CD14-positive monocyte (primary cell): ENCODE data around the gene SPEM1. TPM values are rescaled to one million over a fixed set of nuclear protein-coding genes. Genes with fewer than 3 reads are reported as not detected.

Source experiments
- DNase-seq, 3 donors: peaks; one replicate each; pipeline ENCODE4 v3.0.0-alpha.2; 2011 to 2022
- H2AFZ ChIP-seq: 2 replicates; pipeline ENCODE4 v1.6.0; 2012; ENCODE audit warnings: mild to moderate bottlenecking, low read depth, low read length, inconsistent platforms; ENCODE audit not compliant: insufficient read depth, poor library complexity, severe bottlenecking
- H3K27ac ChIP-seq, 2 donors: 1 replicate in 1 of 2; 2 replicates in 1 of 2; pipeline ENCODE4 v1.5.1; 2012 to 2013; ENCODE audit warnings: low read length in 2 of 2, control low read depth in 1 of 2, inconsistent platforms in 1 of 2, low read depth in 1 of 2, mild to moderate bottlenecking in 1 of 2
- H3K27me3 ChIP-seq, 2 donors: one replicate each; pipeline versions ENCODE4 v1.6.0 to v1.6.1; 2011 to 2013; ENCODE audit warnings: low read length in 2 of 2; ENCODE audit not compliant: control insufficient read depth in 2 of 2, insufficient read depth in 2 of 2
- H3K36me3 ChIP-seq, 2 donors: replicated peaks in 1 of 2; 1 replicate in 1 of 2; 2 replicates in 1 of 2; pipeline versions ENCODE4 v1.5.1 to v1.6.1; 2012 to 2013; ENCODE audit warnings: low read length in 2 of 2, control low read depth in 1 of 2, inconsistent platforms in 1 of 2, mild to moderate bottlenecking in 1 of 2; ENCODE audit not compliant: insufficient read depth in 2 of 2, control insufficient read depth in 1 of 2
- H3K4me1 ChIP-seq, 2 donors: 1 replicate in 1 of 2; 2 replicates in 1 of 2; pipeline versions ENCODE4 v1.5.1 to v1.6.1; 2012 to 2013; ENCODE audit warnings: low read length in 2 of 2, control low read depth in 1 of 2, inconsistent platforms in 1 of 2, mild to moderate bottlenecking in 1 of 2, moderate library complexity in 1 of 2; ENCODE audit not compliant: insufficient read depth in 2 of 2, control insufficient read depth in 1 of 2
- H3K4me2 ChIP-seq: replicated peaks from 2 replicates; pipeline ENCODE3; 2012; ENCODE audit warnings: low read length, moderate library complexity, mild to moderate bottlenecking; ENCODE audit not compliant: poor library complexity, severe bottlenecking; ENCODE audit errors: extremely low read depth
- H3K4me3 ChIP-seq, 3 experiments: fragments of 200-600 bp in 1 of 3; sonication (generic) in 1 of 3; replicated peaks in 1 of 3; 1 replicate in 2 of 3; 2 replicates in 1 of 3; pipeline ENCODE4 v1.5.1; 2011 to 2013; ENCODE audit warnings: low read length in 3 of 3, mild to moderate bottlenecking in 3 of 3, control low read depth in 2 of 3, low read depth in 2 of 3, inconsistent platforms in 1 of 3, moderate library complexity in 1 of 3
- H3K79me2 ChIP-seq: 2 replicates; pipeline ENCODE4 v1.6.0; 2012; ENCODE audit warnings: mild to moderate bottlenecking, control low read depth, inconsistent platforms, low read length, moderate library complexity; ENCODE audit not compliant: insufficient read depth
- H3K9ac ChIP-seq: 2 replicates; pipeline ENCODE4 v1.6.0; 2017; ENCODE audit warnings: low read length, mild to moderate bottlenecking; ENCODE audit not compliant: insufficient read depth, poor library complexity, severe bottlenecking
- H3K9me3 ChIP-seq, 2 donors: replicated peaks in 1 of 2; 1 replicate in 1 of 2; 2 replicates in 1 of 2; pipeline versions ENCODE4 v1.5.1 to v1.6.1; 2012 to 2013; ENCODE audit warnings: low read length in 2 of 2, control low read depth in 1 of 2; ENCODE audit not compliant: control insufficient read depth in 1 of 2, insufficient read depth in 1 of 2
- H4K20me1 ChIP-seq: 2 replicates; pipeline ENCODE4 v1.6.0; 2012; ENCODE audit warnings: mild to moderate bottlenecking, low read length, control low read depth, moderate library complexity; ENCODE audit not compliant: insufficient read depth
- H3K27ac Mint-ChIP-seq, 7 donors: one replicate each; pipeline ENCODE4 v1.8.0; 2020; ENCODE audit warnings: mild to moderate bottlenecking in 7 of 7, mixed read lengths in 7 of 7, moderate library complexity in 6 of 7, inconsistent platforms in 2 of 7
- H3K27me3 Mint-ChIP-seq, 3 donors: one replicate each; pipeline ENCODE4 v1.8.0; 2021 to 2022; ENCODE audit warnings: low read depth in 3 of 3, mild to moderate bottlenecking in 3 of 3, mixed read lengths in 3 of 3, moderate library complexity in 3 of 3, inconsistent platforms in 1 of 3
- H3K36me3 Mint-ChIP-seq, 2 donors: one replicate each; pipeline ENCODE4 v1.8.0; 2020; ENCODE audit warnings: mixed read lengths in 2 of 2, inconsistent platforms in 1 of 2, mild to moderate bottlenecking in 1 of 2
- H3K4me1 Mint-ChIP-seq: one replicate; pipeline ENCODE4 v1.8.0; 2020; ENCODE audit warnings: mild to moderate bottlenecking, mixed read lengths
- H3K4me3 Mint-ChIP-seq, 2 donors: one replicate each; pipeline ENCODE4 v1.8.0; 2020; ENCODE audit warnings: mild to moderate bottlenecking in 2 of 2, mixed read lengths in 2 of 2, moderate library complexity in 1 of 2
- H3K9me3 Mint-ChIP-seq, 7 donors: one replicate each; pipeline ENCODE4 v1.8.0; 2020 to 2022; ENCODE audit warnings: mixed read lengths in 7 of 7, mild to moderate bottlenecking in 6 of 7, moderate library complexity in 6 of 7, inconsistent platforms in 2 of 7
- CTCF ChIP-seq: fragments of 200-600 bp; IDR thresholded peaks from one replicate; pipeline ENCODE4 v1.8.0; 2022; ENCODE audit warnings: antibody characterized with exemption, mild to moderate bottlenecking
- WGBS: methylation state at CpG from one replicate; pipeline ENCODE4 v1.1.5; 2013; ENCODE audit warnings: missing lambda C conversion rate; ENCODE audit not compliant: insufficient coverage; 5-methylcytosine and 5-hydroxymethylcytosine counted together
- intact Hi-C, 2 donors: fragments of 100-400 bp; cut with micrococcal nuclease; formaldehyde crosslinking; loops; one replicate each; pipeline versions ENCODE4 v1.15.0 to v1.15.1; 2023
- polyA plus RNA-seq, 3 donors: library from polyadenylated mRNA; depleted of rRNA in 1 of 3; unstranded in 2 of 3; stranded (reverse) in 1 of 3; fragments of 300-500 nt in 2 of 3; fragments of >200 nt in 1 of 3; fragmentation: Illumina TruSeq in 2 of 3; gene quantifications; 1 replicate in 2 of 3; 2 replicates in 1 of 3; pipeline ENCODE4 v1.2.3, GENCODE V29; 2012 to 2021

The SPEM1 gene
- polyA plus RNA-seq, 3 donors: not detected

GRCh38 chr17:7444682-7445618, 24.8 kb downstream of the SPEM1 start, which contains the start of gene CHRNB1:
Gene CHRNB1, plus strand, starts transcription at chr17:7445061. Its CDS starts 67 bp downstream, at chr17:7445128.
- Histone ChIP-seq H3K9ac (no peak within 1 kb of the TSS), H3K36me3 (no peaks in the 10 kb centered on the region), H3K4me2 (peak within 1 kb of the TSS; percentile 80), H3K4me1 (peaks cover 25 to 27% of the 10 kb centered on the region in 2 donors), H2AFZ (peak within 1 kb of the TSS; percentile 76), H3K27ac (no peak within 1 kb of the TSS), H3K4me3 (peak within 1 kb of the TSS; percentile 9 to 72 (median 44)), H3K27me3 (peaks cover 43 to 86% of the 10 kb centered on the region in 2 donors), H3K9me3 (peaks cover 0 to 15% of the 10 kb centered on the region in 2 donors), H4K20me1 (no peaks in the 10 kb centered on the region), H3K79me2 (no peaks in the 10 kb centered on the region)
- peaks cover 10 to 13% of the 10 kb centered on the region in 2 donors for H3K36me3 Mint-ChIP-seq
- intact Hi-C loops: no loop called here
- H3K27ac Mint-ChIP-seq: peak within 1 kb of the TSS in 3 of 7 donors; percentile 30 to 66 (median 58)
- H3K4me3 Mint-ChIP-seq: peak within 1 kb of the TSS; percentile 78 to 94
- no peak for TF ChIP-seq CTCF
- H3K9me3 Mint-ChIP-seq: peaks cover 0 to 20% (median 10%) of the 10 kb centered on the region in 7 donors
- peak; percentile 66 to 72 (median 68) for DNase-seq
- peaks cover 30% of the 10 kb centered on the region for H3K4me1 Mint-ChIP-seq
- H3K27me3 Mint-ChIP-seq: peaks cover 80 to 94% (median 92%) of the 10 kb centered on the region in 3 donors
- WGBS: 2% methylated on average over 50 of the region's 51 CpGs

- H3K27me3 Mint-ChIP-seq: peaks cover 74 to 89% (median 85%) of the 10 kb centered on the region in 3 donors
- DNase-seq: no peak
- peak overlapping the region; percentile 78 to 94 for H3K4me3 Mint-ChIP-seq
- Histone ChIP-seq H2AFZ (peak overlapping the region; percentile 76), H3K4me1 (peaks cover 19 to 21% of the 10 kb centered on the region in 2 donors), H3K9ac (no peak overlapping the region), H3K4me2 (peak overlapping the region; percentile 80), H3K36me3 (no peaks in the 10 kb centered on the region), H3K27me3 (peaks cover 37 to 79% of the 10 kb centered on the region in 2 donors), H3K9me3 (peaks cover 0 to 9% of the 10 kb centered on the region in 2 donors), H3K4me3 (peak overlapping the region; percentile 9 to 72 (median 44)), H3K79me2 (no peaks in the 10 kb centered on the region), H4K20me1 (no peaks in the 10 kb centered on the region), H3K27ac (no peak overlapping the region)
- H3K9me3 Mint-ChIP-seq: peaks cover 0 to 15% (median 5%) of the 10 kb centered on the region in 7 donors
- peaks cover 23% of the 10 kb centered on the region for H3K4me1 Mint-ChIP-seq
- intact Hi-C loops: no loop called here
- H3K27ac Mint-ChIP-seq: peak overlapping the region in 2 of 7 donors; percentile 30 to 66
- peaks cover 10 to 13% of the 10 kb centered on the region in 2 donors for H3K36me3 Mint-ChIP-seq
- TF ChIP-seq CTCF: no peak
- 5% methylated on average over 10 of the region's 16 CpGs for WGBS
Measured at GRCh38 chr17:7445619-7445968, 25.5 kb downstream of the SPEM1 start.
